Measurements from ENCODE around the gene ACAD8.

ACAD8 gene

DNA sequence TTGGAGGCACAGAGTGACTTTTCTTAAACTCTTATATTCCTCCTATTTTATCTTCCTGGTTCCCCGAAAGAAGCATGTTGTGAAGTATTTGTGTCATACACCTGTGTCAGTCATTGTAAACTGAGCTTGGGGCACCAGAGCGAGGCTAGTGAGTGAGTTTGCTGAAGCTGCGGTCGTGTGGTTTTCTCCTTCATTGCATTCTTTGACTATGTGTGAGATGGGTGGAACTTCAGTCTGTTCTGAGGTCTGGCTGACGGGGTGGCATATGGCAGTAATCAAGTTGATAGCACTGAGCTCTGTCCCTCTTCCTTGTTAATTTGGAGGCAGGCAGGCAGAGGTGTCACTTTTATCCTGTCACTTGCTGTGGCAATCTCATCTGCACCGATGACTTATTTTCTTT lies 24.7 kb upstream of the ACAD8 start:
- H3K4me3 ChIP-seq (ENCODE audit: low read depth, low read length): no peak overlapping the region
- TF ChIP-seq, protein P1, sequence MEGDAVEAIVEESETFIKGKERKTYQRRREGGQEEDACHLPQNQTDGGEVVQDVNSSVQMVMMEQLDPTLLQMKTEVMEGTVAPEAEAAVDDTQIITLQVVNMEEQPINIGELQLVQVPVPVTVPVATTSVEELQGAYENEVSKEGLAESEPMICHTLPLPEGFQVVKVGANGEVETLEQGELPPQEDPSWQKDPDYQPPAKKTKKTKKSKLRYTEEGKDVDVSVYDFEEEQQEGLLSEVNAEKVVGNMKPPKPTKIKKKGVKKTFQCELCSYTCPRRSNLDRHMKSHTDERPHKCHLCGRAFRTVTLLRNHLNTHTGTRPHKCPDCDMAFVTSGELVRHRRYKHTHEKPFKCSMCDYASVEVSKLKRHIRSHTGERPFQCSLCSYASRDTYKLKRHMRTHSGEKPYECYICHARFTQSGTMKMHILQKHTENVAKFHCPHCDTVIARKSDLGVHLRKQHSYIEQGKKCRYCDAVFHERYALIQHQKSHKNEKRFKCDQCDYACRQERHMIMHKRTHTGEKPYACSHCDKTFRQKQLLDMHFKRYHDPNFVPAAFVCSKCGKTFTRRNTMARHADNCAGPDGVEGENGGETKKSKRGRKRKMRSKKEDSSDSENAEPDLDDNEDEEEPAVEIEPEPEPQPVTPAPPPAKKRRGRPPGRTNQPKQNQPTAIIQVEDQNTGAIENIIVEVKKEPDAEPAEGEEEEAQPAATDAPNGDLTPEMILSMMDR (IDR thresholded peaks at IDR 0.05; ENCODE audit: low read depth, low read length): no peak
- TF ChIP-seq MYC (IDR thresholded peaks at IDR 0.05; ENCODE audit: low read depth, low read length): no peak
- TF ChIP-seq POLR2A (IDR thresholded peaks at IDR 0.05; ENCODE audit: extremely low read depth, insufficient read length): no peak
- TF ChIP-seq, protein P2, sequence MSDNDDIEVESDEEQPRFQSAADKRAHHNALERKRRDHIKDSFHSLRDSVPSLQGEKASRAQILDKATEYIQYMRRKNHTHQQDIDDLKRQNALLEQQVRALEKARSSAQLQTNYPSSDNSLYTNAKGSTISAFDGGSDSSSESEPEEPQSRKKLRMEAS (IDR thresholded peaks at IDR 0.05; ENCODE audit: low read depth, low read length): no peak
- no peak for DNase-seq (ENCODE audit: low read depth)

GRCh38 chr11:134229126-134229790 lies 24.1 kb upstream of the ACAD8 start:
- TF ChIP-seq MYC (IDR thresholded peaks at IDR 0.05; ENCODE audit: low read depth, low read length) (no peak), POLR2A (IDR thresholded peaks at IDR 0.05; ENCODE audit: extremely low read depth, insufficient read length) (no peak)
- TF ChIP-seq, protein P1 (IDR thresholded peaks at IDR 0.05; ENCODE audit: low read depth, low read length): no peak
- TF ChIP-seq, protein P2 (IDR thresholded peaks at IDR 0.05; ENCODE audit: low read depth, low read length): no peak
- no peak for DNase-seq (ENCODE audit: low read depth)

GRCh38 chr11:134230339-134230738 lies 23.0 kb upstream of the ACAD8 start:
- no peak overlapping the region for H3K4me3 ChIP-seq (ENCODE audit: low read depth, low read length)
- no peak for TF ChIP-seq MYC (IDR thresholded peaks at IDR 0.05; ENCODE audit: low read depth, low read length)
- TF ChIP-seq, protein P2 (IDR thresholded peaks at IDR 0.05; ENCODE audit: low read depth, low read length): 0 out of 2 replicates have a peak, but pooled peaks have one; percentile 14
- peak; percentile 38 for DNase-seq (ENCODE audit: low read depth)

More at GRCh38 chr11:134229126-134229790, 24.1 kb upstream of the ACAD8 start:
- no peak overlapping the region for H3K4me3 ChIP-seq (ENCODE audit: low read depth, low read length)

DNA sequence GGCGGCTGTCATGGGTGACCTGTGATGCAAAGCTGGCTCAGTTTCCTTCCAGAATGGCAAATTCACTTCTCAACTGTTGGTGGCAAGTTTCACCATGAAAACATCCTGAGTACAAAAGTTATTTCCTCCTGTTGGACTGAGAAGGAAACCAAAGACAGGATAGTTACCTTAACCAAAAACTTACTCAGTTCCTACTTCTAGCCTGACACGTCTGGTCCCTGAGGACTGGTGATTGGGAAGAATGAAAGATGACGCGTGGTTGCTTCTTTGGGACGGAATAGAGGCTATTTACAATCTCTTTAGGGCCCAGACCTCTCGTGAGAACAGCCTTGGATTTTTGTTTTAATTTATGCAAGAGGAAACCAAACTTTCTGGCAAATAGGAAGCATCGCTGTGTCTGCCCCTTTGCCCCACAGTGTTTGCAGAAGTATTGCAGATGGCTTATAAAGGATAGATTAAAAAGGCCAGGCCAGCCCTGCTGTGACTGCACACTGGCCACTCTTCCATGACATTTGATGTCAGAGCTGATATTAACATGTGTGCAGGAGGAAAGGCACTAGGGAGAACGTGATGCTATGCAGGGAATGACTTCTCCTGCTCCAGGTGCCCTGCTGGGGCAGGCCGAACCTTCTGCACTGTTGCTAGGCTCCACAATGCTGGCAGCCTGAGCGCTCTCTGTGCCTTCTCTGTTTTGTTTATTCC lies 21.3 kb upstream of the ACAD8 start:
- TF ChIP-seq POLR2A (IDR thresholded peaks at IDR 0.05; ENCODE audit: extremely low read depth, insufficient read length) (no peak), MYC (IDR thresholded peaks at IDR 0.05; ENCODE audit: low read depth, low read length) (no peak)
- TF ChIP-seq, protein P2 (IDR thresholded peaks at IDR 0.05; ENCODE audit: low read depth, low read length): no peak
- TF ChIP-seq, protein P1 (IDR thresholded peaks at IDR 0.05; ENCODE audit: low read depth, low read length): no peak
- H3K4me3 ChIP-seq (ENCODE audit: low read depth, low read length): no peak overlapping the region
- DNase-seq (ENCODE audit: low read depth): no peak

- no peak for DNase-seq (ENCODE audit: low read depth)
- no peak overlapping the region for H3K4me3 ChIP-seq (ENCODE audit: low read depth, low read length)
- TF ChIP-seq MYC (IDR thresholded peaks at IDR 0.05; ENCODE audit: low read depth, low read length): no peak
- no peak for TF ChIP-seq POLR2A (IDR thresholded peaks at IDR 0.05; ENCODE audit: extremely low read depth, insufficient read length)
- TF ChIP-seq, protein P1 (IDR thresholded peaks at IDR 0.05; ENCODE audit: low read depth, low read length): no peak
- TF ChIP-seq, protein P2 (IDR thresholded peaks at IDR 0.05; ENCODE audit: low read depth, low read length): no peak
Observed at GRCh38 chr11:134233729-134234179, 19.6 kb upstream of the ACAD8 start.

DNA sequence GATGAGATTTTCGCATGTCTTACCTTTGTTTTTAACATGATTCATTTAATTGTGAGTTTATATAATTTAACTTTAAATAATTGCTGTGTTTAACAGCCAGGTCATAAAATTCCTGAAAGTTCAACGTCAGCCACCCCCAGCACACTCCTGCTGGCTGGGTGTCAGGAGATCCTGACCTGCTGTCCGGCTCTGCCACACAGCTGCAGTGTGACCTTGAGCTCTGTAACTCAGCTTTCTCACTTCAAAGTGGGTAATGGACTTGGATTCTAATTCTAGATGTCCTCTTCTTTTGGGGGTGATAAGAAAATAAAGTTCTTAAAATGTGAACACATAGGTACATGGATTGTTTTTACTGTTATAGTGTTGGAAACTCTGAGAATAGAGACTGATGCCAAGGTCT lies 18.0 kb upstream of the ACAD8 start:
- no peak for DNase-seq (ENCODE audit: low read depth)
- TF ChIP-seq, protein P1 (IDR thresholded peaks at IDR 0.05; ENCODE audit: low read depth, low read length): no peak
- TF ChIP-seq POLR2A (IDR thresholded peaks at IDR 0.05; ENCODE audit: extremely low read depth, insufficient read length) (no peak), MYC (IDR thresholded peaks at IDR 0.05; ENCODE audit: low read depth, low read length) (no peak)
- TF ChIP-seq, protein P2 (IDR thresholded peaks at IDR 0.05; ENCODE audit: low read depth, low read length): no peak
- H3K4me3 ChIP-seq (ENCODE audit: low read depth, low read length): no peak overlapping the region

Measured in NB4 (cell line).